AG10803 (cell line): Measurements from ENCODE around the gene MOCS3.
A peak's percentile ranks its signal among the peaks of the same experiment; 100 is the strongest.

Experiments
- DNase-seq: peaks from one replicate; pipeline ENCODE4 v3.0.0; 2010; ENCODE audit warnings: low read depth
- H3K4me3 ChIP-seq: 2 replicates; pipeline ENCODE4 v1.5.1; 2011; ENCODE audit warnings: mild to moderate bottlenecking, low read length, control low read depth
- TF ChIP-seq, protein P1 (sequence below): conservative IDR thresholded peaks from 2 replicates; pipeline ENCODE4 v1.5.1; 2011; ENCODE audit warnings: mild to moderate bottlenecking, low read length, control low read depth, inconsistent platforms

Gene MOCS3, protein sequence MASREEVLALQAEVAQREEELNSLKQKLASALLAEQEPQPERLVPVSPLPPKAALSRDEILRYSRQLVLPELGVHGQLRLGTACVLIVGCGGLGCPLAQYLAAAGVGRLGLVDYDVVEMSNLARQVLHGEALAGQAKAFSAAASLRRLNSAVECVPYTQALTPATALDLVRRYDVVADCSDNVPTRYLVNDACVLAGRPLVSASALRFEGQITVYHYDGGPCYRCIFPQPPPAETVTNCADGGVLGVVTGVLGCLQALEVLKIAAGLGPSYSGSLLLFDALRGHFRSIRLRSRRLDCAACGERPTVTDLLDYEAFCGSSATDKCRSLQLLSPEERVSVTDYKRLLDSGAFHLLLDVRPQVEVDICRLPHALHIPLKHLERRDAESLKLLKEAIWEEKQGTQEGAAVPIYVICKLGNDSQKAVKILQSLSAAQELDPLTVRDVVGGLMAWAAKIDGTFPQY

DNA sequence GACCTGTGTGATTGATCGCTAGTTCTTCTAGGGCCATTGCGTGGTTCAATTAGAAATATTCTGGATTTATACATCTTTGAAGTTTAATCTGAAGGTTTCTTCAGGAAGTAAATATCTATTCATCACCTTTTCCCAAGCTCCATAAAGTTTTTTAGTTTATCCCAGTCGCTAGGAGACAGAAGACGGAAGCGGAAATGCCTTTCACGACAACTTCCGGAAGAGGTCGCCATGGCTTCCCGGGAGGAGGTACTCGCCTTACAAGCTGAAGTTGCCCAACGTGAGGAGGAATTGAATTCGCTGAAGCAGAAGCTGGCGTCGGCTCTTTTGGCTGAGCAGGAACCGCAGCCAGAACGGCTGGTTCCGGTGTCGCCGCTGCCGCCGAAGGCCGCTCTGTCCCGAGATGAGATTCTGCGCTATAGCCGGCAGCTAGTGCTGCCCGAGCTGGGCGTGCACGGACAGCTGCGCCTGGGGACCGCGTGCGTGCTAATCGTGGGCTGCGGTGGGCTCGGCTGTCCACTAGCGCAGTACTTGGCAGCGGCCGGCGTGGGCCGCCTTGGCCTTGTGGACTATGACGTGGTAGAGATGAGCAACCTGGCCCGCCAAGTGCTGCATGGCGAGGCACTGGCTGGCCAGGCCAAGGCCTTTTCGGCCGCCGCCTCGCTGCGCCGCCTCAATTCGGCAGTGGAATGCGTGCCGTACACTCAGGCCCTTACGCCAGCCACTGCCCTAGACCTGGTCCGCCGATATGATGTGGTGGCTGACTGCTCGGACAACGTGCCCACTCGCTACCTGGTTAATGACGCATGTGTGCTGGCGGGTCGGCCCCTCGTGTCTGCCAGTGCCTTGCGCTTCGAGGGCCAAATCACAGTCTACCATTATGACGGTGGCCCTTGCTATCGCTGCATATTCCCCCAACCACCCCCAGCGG is at the start of gene MOCS3:
Gene MOCS3 (plus strand): TSS at position 204 of the 928 bp plus-strand sequence. CDS start 25 bp downstream, at position 229.
- TF ChIP-seq, protein P1, sequence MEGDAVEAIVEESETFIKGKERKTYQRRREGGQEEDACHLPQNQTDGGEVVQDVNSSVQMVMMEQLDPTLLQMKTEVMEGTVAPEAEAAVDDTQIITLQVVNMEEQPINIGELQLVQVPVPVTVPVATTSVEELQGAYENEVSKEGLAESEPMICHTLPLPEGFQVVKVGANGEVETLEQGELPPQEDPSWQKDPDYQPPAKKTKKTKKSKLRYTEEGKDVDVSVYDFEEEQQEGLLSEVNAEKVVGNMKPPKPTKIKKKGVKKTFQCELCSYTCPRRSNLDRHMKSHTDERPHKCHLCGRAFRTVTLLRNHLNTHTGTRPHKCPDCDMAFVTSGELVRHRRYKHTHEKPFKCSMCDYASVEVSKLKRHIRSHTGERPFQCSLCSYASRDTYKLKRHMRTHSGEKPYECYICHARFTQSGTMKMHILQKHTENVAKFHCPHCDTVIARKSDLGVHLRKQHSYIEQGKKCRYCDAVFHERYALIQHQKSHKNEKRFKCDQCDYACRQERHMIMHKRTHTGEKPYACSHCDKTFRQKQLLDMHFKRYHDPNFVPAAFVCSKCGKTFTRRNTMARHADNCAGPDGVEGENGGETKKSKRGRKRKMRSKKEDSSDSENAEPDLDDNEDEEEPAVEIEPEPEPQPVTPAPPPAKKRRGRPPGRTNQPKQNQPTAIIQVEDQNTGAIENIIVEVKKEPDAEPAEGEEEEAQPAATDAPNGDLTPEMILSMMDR: no peak; the same call in 1 of the 2 replicates
- peak; percentile 94 for DNase-seq
- peak within 1 kb of the TSS; percentile 93 for H3K4me3 ChIP-seq

DNA sequence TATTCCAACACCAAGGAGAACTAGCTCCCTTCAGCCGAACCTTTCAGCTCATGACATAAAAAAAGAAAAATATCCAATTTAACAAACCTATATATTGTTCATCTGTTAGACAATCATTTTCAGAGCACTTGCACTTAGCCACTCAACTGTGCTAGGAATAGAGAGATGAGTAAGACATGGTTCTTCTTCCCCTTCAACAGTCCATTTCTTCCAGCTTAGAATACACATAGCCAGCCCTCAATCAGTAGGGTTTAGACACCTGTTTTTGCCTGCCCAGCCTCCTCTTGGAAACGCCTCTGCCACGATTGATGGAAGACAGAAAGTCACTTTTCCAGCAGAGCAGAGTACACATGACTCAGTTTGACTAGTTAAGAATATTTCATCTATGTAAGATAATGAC is 49.2 kb upstream of the MOCS3 start:
- no peak for DNase-seq
- H3K4me3 ChIP-seq: no peak overlapping the region
- TF ChIP-seq, protein P1: no peak

DNA sequence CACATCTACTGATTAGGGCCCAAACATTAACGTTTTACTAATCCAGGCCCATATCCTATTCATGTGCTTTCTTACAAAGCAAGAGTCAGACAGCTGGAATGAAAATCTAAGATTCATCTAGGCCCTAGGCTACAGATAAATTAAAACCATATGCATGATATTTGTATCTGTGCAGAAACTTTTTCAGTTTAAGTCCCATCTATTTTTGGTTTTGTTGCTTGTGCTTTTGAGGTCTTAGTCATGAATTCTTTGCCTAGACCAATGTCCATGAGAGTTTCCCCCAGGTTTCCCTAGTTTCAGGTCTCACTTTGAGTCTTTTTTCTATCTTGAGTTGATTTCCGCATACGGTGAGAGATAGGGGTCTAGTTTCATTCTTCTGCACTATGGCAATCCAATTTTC is 47.6 kb upstream of the MOCS3 start:
- H3K4me3 ChIP-seq: no peak overlapping the region
- peak; percentile 90 for DNase-seq
- TF ChIP-seq, protein P1: no peak

DNA sequence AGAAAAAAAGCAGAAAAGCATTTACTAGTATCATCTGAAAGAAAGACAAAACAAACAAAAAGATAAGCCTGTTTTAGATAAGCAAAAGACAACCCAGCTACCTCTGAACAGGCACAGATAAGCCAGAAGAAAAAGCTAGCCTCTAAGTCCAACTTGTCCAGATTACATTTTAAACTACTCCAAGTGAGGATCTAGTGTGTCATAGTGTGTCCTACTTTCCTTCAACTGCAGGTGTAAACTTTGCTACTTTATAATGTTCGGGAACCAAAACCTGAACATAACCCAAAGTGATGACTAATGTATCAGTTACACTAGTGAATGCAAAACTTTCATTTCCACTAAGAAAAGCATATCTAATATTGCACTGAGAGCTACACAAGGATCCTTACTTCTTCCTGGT is 46.9 kb upstream of the MOCS3 start:
- no peak for DNase-seq
- TF ChIP-seq, protein P1: no peak
- H3K4me3 ChIP-seq: no peak overlapping the region

DNA sequence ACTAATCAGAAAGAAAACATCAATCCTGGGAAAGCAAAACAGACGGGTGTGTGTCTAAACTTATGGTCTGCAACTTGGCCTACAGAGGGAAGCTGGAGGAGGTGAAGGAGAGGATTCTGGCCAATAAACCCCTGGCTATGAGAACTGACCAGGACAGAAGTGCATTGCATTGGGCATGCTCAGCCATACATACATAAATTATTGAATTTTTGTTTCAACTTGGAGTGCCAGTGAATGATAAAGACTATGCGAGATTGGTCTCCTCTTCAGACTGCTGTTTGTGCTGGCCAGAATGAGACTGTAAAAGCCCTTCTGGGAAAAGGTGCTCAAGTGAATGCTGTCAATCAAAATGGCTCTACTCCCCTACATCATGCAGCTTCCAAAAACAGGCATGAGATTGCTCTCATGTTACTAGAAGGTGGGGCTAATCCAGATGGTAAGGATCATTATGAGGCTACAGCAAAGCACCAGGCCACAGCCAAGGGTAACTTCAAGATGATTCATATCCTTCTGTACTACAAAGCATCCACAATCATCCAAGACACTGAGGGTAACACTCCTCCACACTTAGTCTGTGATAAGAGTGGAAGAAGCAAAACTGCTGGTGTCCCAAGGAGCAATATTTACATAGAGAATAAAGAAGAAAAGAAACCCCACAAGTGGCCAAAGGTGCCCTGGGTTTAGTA is 44.8 kb upstream of the MOCS3 start:
- H3K4me3 ChIP-seq: no peak overlapping the region
- TF ChIP-seq, protein P1: no peak
- peak; percentile 70 for DNase-seq

DNA sequence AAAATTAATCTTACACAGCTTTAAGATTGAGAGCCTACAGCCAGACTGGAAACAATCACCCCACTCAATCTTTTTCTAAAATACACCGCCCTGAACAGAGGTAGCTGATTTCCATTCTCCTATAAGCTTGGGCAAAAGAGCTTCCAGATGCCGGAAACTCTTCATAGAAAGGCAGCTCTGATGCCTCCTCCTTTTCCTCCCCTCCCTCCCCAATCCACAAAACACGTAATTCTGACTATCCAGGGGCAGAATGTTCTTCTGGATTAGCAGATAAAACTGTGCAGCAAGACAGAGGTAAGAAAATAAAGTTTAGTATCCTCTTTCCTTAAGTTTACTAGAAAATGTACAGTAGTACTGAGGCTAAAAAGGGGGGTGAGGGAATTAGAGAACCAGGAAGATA is 43.2 kb upstream of the MOCS3 start:
- DNase-seq: peak; percentile 53
- TF ChIP-seq, protein P1: no peak

More for the DNA sequence above, 43.2 kb upstream of the MOCS3 start:
- no peak overlapping the region for H3K4me3 ChIP-seq
